Right ventricle myocardium inferior (tissue), 1 donor: ENCODE measurements around the gene CNOT6L. TPM values are rescaled to one million over a fixed set of nuclear protein-coding genes. Genes with fewer than 3 reads are reported as not detected.
"Not testable (repeated sequence)": the region's sequence is repeated elsewhere in the genome, so short reads cannot be mapped to it uniquely, and the experiment has no call there.

ENCODE experiments used
- ATAC-seq: fragments of 200-7000 bp; cut with Tn5 transposase; one replicate; pipeline ENCODE4 v1.9.1; 2020; ENCODE audit warnings: mild to moderate bottlenecking, moderate library complexity
- DNase-seq: peaks from one replicate; pipeline ENCODE4 v3.0.0; 2021; ENCODE audit errors: missing footprints
- intact Hi-C: fragments of 100-400 bp; cut with DNase I; formaldehyde crosslinking; loops from one replicate; pipeline ENCODE4 v1.11.0; 2022
- total RNA-seq: library from RNA; stranded (reverse); fragmentation: NEBNext Ultra II Directional; extraction: Animal tissue kit (Norgen Biotek cat#: 25700); gene quantifications from one replicate; pipeline ENCODE4 v1.2.1, GENCODE V29; 2021
- donor health status: DM: no; HTN: yes; CAD: no; lungs with severe emphysema.

The CNOT6L gene
- total RNA-seq, 1 donor from 2014 or later = 26.3 TPM

- intact Hi-C loops = no loop called here
- ATAC-seq (no peak), DNase-seq (no peak)
Observed at GRCh38 chr4:77790146-77790545, 29.0 kb downstream of the CNOT6L start.

- intact Hi-C loops = no loop called here
- DNase-seq = no peak
- ATAC-seq = no peak
Observed at GRCh38 chr4:77788990-77789389, 30.2 kb downstream of the CNOT6L start.

- ATAC-seq (no peak), DNase-seq (no peak)
- intact Hi-C loops = no loop called here
Observed at GRCh38 chr4:77787969-77788368, 31.2 kb downstream of the CNOT6L start.

- intact Hi-C loops = no loop called here
- DNase-seq (no peak), ATAC-seq (no peak)
Observed at GRCh38 chr4:77785669-77786068, 33.5 kb downstream of the CNOT6L start.

GRCh38 chr4:77783895-77784294 lies 35.3 kb downstream of the CNOT6L start:
- ATAC-seq (no peak), DNase-seq (no peak)
- intact Hi-C loops = no loop called here

GRCh38 chr4:77782102-77782835 lies 36.9 kb downstream of the CNOT6L start:
- ATAC-seq (no peak), DNase-seq (no peak)
- intact Hi-C loops = no loop called here

- DNase-seq, intact Hi-C loops, ATAC-seq: not testable (repeated sequence)
Observed at GRCh38 chr4:77780762-77781161, 38.4 kb downstream of the CNOT6L start.

- ATAC-seq = no peak
Observed at GRCh38 chr4:77777135-77777807, 41.9 kb downstream of the CNOT6L start.

GRCh38 chr4:77776182-77777134 lies 42.7 kb downstream of the CNOT6L start:
- ATAC-seq (no peak), DNase-seq (no peak)
- intact Hi-C loops = no loop called here

More at GRCh38 chr4:77777135-77777807, 41.9 kb downstream of the CNOT6L start:
- intact Hi-C loops = no loop called here
- no peak for DNase-seq

- ATAC-seq (no peak), DNase-seq (no peak)
- intact Hi-C loops = no loop called here
Observed at GRCh38 chr4:77773101-77773500, 46.1 kb downstream of the CNOT6L start.

GRCh38 chr4:77771566-77771965 lies 47.6 kb downstream of the CNOT6L start:
- ATAC-seq (no peak), DNase-seq (no peak)
- intact Hi-C loops = no loop called here

- intact Hi-C loops = no loop called here
- ATAC-seq (no peak), DNase-seq (no peak)
Observed at GRCh38 chr4:77765720-77766119, 53.4 kb downstream of the CNOT6L start.

- ATAC-seq (no peak), DNase-seq (no peak)
- intact Hi-C loops = no loop called here
Observed at GRCh38 chr4:77762531-77762930, 56.6 kb downstream of the CNOT6L start.

GRCh38 chr4:77761595-77761994 lies 57.6 kb downstream of the CNOT6L start:
- intact Hi-C loops = no loop called here
- no peak for ATAC-seq
- DNase-seq = no peak

- no peak for ATAC-seq
Observed at GRCh38 chr4:77758804-77759203, 60.4 kb downstream of the CNOT6L start.

GRCh38 chr4:77751764-77752163 lies 67.4 kb downstream of the CNOT6L start:
- DNase-seq (no peak), ATAC-seq (no peak)
- intact Hi-C loops = no loop called here

More at GRCh38 chr4:77758804-77759203, 60.4 kb downstream of the CNOT6L start:
- DNase-seq = no peak
- intact Hi-C loops = no loop called here

GRCh38 chr4:77745792-77746191 lies 73.4 kb downstream of the CNOT6L start:
- no peak for DNase-seq
- ATAC-seq = no peak
- intact Hi-C loops = no loop called here

- intact Hi-C loops = no loop called here
- DNase-seq = no peak
- ATAC-seq = no peak
Observed at GRCh38 chr4:77742054-77742453, 77.1 kb downstream of the CNOT6L start.

GRCh38 chr4:77740480-77740879 lies 78.7 kb downstream of the CNOT6L start:
- DNase-seq (no peak), ATAC-seq (no peak)
- intact Hi-C loops = no loop called here
